Upper lobe of left lung (tissue), 6 donors: ENCODE measurements around the gene DMXL2. TPM values are rescaled to one million over a fixed set of nuclear protein-coding genes. Genes with fewer than 3 reads are reported as not detected.
A peak's percentile ranks its signal among the peaks of the same experiment; 100 is the strongest.

Experiments
- ATAC-seq, 2 donors: fragments of 200-7000 bp; cut with Tn5 transposase; one replicate each; pipeline ENCODE4 v1.9.1; 2022; ENCODE audit warnings: mild to moderate bottlenecking in 2 of 2, moderate library complexity in 2 of 2; ENCODE audit not compliant: low FRiP score in 2 of 2
- DNase-seq, 2 donors: peaks; one replicate each; pipeline ENCODE4 v3.0.0-alpha.2; 2019 to 2020
- H3K27ac ChIP-seq, 4 donors: fragments of 200-600 bp; sonication (generic); one replicate each; pipeline ENCODE4 v1.5.1; 2016 to 2019
- H3K27me3 ChIP-seq, 4 donors: fragments of 200-600 bp; sonication (generic); one replicate each; pipeline ENCODE4 v1.5.1; 2017 to 2019
- H3K36me3 ChIP-seq, 4 donors: fragments of 200-600 bp; sonication (generic); one replicate each; pipeline ENCODE4 v1.5.1; 2016 to 2019
- H3K4me1 ChIP-seq, 4 donors: fragments of 200-600 bp; sonication (generic); one replicate each; pipeline ENCODE4 v1.5.1; 2018 to 2019
- H3K4me3 ChIP-seq, 4 donors: fragments of 200-600 bp; sonication (generic); one replicate each; pipeline ENCODE4 v1.5.1; 2017 to 2019; ENCODE audit warnings: mild to moderate bottlenecking in 2 of 4, moderate library complexity in 1 of 4
- H3K9me3 ChIP-seq, 4 donors: fragments of 200-600 bp; sonication (generic); one replicate each; pipeline ENCODE4 v1.5.1; 2018 to 2019
- CTCF ChIP-seq, 6 experiments: fragments of 450-650 bp in 4 of 6; fragments of 200-600 bp in 2 of 6; sonication (generic) in 2 of 6; IDR thresholded peaks; one replicate each; pipeline ENCODE4 v1.5.1; 2016 to 2019; ENCODE audit warnings: antibody characterized with exemption in 6 of 6
- EP300 ChIP-seq, 4 donors: sonication (generic); formaldehyde crosslinking; IDR thresholded peaks; one replicate each; pipeline ENCODE4 v1.5.1; 2017; ENCODE audit warnings: antibody characterized with exemption in 4 of 4, control low read depth in 2 of 4
- POLR2A ChIP-seq, 4 donors: fragments of 450-650 bp; IDR thresholded peaks; one replicate each; pipeline ENCODE4 v1.5.1; 2016 to 2017; ENCODE audit warnings: antibody characterized with exemption in 4 of 4, mild to moderate bottlenecking in 2 of 4
- POLR2AphosphoS5 ChIP-seq, 2 donors: sonication (generic); formaldehyde crosslinking; IDR thresholded peaks; one replicate each; pipeline ENCODE4 v1.5.1; 2017; ENCODE audit warnings: antibody characterized with exemption in 2 of 2
- WGBS, 2 donors: methylation state at CpG; one replicate each; pipeline ENCODE4 v1.1.5; 2017 to 2018; 5-methylcytosine and 5-hydroxymethylcytosine counted together
- total RNA-seq, 6 donors: library from RNA; depleted of rRNA in 4 of 6; stranded (reverse); fragments of >200 nt in 4 of 6; gene quantifications; one replicate each; pipeline versions ENCODE4 v1.1.0 to v1.2.1, GENCODE V29; 2016 to 2021
- donor health status: DM: no; HTN: no; CAD: no; lungs with moderate emphysema.
- donor health status: DM: no; HTN: yes; CAD: no; lungs with severe emphysema.

DMXL2 gene
- 100 to 1,000 TPM in 1 of 6 donors, 10 to 100 TPM in 5; 39.8 to 140 (median 58.1) TPM for total RNA-seq

DNA sequence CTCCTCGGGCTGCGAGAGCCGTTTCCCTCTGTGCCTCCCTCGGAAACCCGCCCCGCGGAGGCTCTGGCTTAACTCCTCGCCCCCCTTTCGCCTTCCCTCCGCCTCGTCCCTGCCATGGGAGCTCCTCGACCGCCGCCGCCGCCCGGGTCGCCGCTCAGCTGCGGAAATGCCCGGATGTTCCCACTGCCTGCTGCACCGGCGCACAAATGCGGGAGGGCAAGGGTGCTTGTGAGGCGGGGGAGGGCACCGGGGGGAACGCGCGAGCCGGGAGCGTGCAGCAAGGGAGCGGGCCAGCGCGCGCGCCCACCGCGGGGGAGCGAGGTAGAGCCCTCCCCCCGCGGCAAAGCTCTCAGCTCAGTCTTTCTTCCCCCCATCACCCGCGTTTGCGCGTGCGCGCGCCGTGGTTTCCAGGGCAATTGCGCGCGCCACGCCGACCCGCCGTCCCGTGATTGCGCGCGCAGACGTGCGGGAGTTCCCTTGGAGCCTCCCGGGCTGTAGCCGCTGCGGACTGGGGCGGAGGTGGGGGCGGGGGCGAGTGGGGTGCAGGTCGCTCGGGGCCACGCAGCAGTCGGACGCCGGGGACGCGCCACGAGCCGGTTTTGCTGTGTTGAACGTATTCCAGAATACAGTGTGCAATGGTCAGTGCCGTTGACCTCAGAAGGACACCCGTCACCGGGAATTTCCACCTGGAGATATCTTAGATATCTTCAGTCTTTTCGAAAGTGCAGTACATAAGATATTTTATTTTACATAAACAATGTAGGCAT is at the start of gene DMXL2:
DMXL2 (minus strand) TSS at position 168 of the 767 bp plus-strand sequence. CDS start 226 bp downstream, outside the sequence.
- H3K4me3 ChIP-seq: peak within 1 kb of the TSS; percentile 74 to 89 (median 86)
- DNase-seq: peak; percentile 84 to 98
- H3K9me3 ChIP-seq: no peaks in the 10 kb centered on the region
- TF ChIP-seq CTCF (IDR thresholded peaks at IDR 0.05): peak in 1 of 6 experiments; percentile 21
- TF ChIP-seq EP300 (IDR thresholded peaks at IDR 0.05): no peak
- peak; percentile 26 to 63 for TF ChIP-seq POLR2AphosphoS5 (IDR thresholded peaks at IDR 0.05)
- peak in 1 of 4 donors; percentile 90 for TF ChIP-seq POLR2A (IDR thresholded peaks at IDR 0.05)
- 0% methylated on average over 5 to 35 of the region's 83 CpGs for WGBS, 2 donors
- no peaks in the 10 kb centered on the region for H3K27me3 ChIP-seq
- H3K27ac ChIP-seq: peak within 1 kb of the TSS; percentile 84 to 95 (median 92)
- no peaks in the 10 kb centered on the region for H3K36me3 ChIP-seq
- H3K4me1 ChIP-seq: peaks cover 8 to 16% (median 12%) of the 10 kb centered on the region in 4 donors
- peak; percentile 86 to 92 for ATAC-seq

GRCh38 chr15:51672155-51672687 is 49.6 kb upstream of the DMXL2 start:
- H3K4me3 ChIP-seq: no peak overlapping the region
- no peak overlapping the region for H3K27ac ChIP-seq
- WGBS, 2 donors: 37 to 38% methylated on average over 8 to 9 of the region's 9 CpGs
- peak in 1 of 2 donors; percentile 21 for DNase-seq
- ATAC-seq: peak in 1 of 2 donors; percentile 64
- no peaks in the 10 kb centered on the region for H3K36me3 ChIP-seq
- no peaks in the 10 kb centered on the region for H3K4me1 ChIP-seq
- H3K9me3 ChIP-seq: no peaks in the 10 kb centered on the region
- H3K27me3 ChIP-seq: no peaks in the 10 kb centered on the region
- no peak for TF ChIP-seq EP300 (IDR thresholded peaks at IDR 0.05)
- no peak for TF ChIP-seq POLR2AphosphoS5 (IDR thresholded peaks at IDR 0.05)
- no peak for TF ChIP-seq POLR2A (IDR thresholded peaks at IDR 0.05)
- TF ChIP-seq CTCF (IDR thresholded peaks at IDR 0.05): no peak

DNA sequence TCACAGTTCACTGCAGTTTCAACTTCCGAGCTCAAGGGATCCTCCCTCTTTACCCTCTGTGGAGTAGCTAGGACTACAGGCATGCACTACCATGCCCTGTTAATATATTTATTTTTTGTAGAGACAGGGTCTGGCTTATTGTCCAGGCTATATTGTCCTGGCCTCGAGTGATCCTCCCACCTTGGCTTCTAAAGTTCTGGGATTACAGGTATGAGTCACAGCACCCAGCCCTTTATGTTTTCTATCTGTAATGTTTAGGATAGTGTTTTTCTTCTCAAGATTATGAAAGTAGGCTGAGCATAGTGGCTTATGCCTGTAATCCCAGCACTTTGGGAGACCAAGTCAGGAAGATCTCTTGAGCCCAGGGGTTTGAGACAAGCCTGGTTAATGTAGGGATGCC is 46.8 kb upstream of the DMXL2 start:
- no peak overlapping the region for H3K27ac ChIP-seq
- TF ChIP-seq EP300 (IDR thresholded peaks at IDR 0.05) (no peak), CTCF (IDR thresholded peaks at IDR 0.05) (no peak), POLR2AphosphoS5 (IDR thresholded peaks at IDR 0.05) (no peak), POLR2A (IDR thresholded peaks at IDR 0.05) (no peak)
- no peaks in the 10 kb centered on the region for H3K36me3 ChIP-seq
- 81 to 83% methylated on average over 2 of the region's 2 CpGs for WGBS, 2 donors
- H3K9me3 ChIP-seq: no peaks in the 10 kb centered on the region
- ATAC-seq (no peak), DNase-seq (no peak)
- no peak overlapping the region for H3K4me3 ChIP-seq
- no peaks in the 10 kb centered on the region for H3K27me3 ChIP-seq
- H3K4me1 ChIP-seq: no peaks in the 10 kb centered on the region

DNA sequence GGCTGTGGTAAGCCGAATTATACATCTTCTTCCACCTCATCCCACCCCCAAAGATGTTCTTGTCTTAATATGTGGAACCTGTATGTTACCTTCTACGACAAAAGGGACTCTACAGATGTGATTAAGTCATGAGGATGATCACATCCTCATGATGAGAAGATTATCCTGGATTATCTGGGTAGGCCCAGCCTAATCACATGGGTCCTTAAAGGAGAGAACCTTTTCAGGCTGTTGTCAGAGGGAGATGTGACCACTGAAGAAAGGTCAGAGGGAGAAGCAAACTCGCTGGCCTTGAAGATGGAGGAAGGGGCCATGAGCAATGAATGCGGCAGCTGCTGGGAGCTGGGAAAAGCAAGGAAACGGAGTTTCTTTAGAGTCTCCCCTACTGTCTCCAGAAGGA is 45.9 kb upstream of the DMXL2 start:
- DNase-seq (no peak), ATAC-seq (no peak)
- H3K36me3 ChIP-seq: no peaks in the 10 kb centered on the region
- no peak overlapping the region for H3K27ac ChIP-seq
- H3K4me3 ChIP-seq: no peak overlapping the region
- 80 to 84% methylated on average over 5 of the region's 5 CpGs for WGBS, 2 donors
- H3K9me3 ChIP-seq: no peaks in the 10 kb centered on the region
- H3K4me1 ChIP-seq: no peaks in the 10 kb centered on the region
- TF ChIP-seq CTCF (IDR thresholded peaks at IDR 0.05): no peak
- no peak for TF ChIP-seq POLR2A (IDR thresholded peaks at IDR 0.05)
- TF ChIP-seq EP300 (IDR thresholded peaks at IDR 0.05): no peak
- TF ChIP-seq POLR2AphosphoS5 (IDR thresholded peaks at IDR 0.05): no peak
- no peaks in the 10 kb centered on the region for H3K27me3 ChIP-seq
